Thyroid gland (tissue), 4 donors: ENCODE results near the gene MTG2. TPM values are rescaled to one million over a fixed set of nuclear protein-coding genes. Genes with fewer than 3 reads are reported as not detected.

ENCODE experiments used
- DNase-seq, 2 donors: peaks; one replicate each; pipeline ENCODE4 v3.0.0-alpha.2; 2019
- H3K27ac ChIP-seq, 3 donors: fragments of 200-600 bp; sonication (generic); 1 replicate in 2 of 3; 2 replicates in 1 of 3; pipeline ENCODE4 v1.5.1; 2016 to 2019; ENCODE audit warnings: mild to moderate bottlenecking in 1 of 3, moderate library complexity in 1 of 3
- H3K27me3 ChIP-seq: fragments of 200-600 bp; sonication (generic); one replicate; pipeline ENCODE4 v1.5.1; 2019
- H3K36me3 ChIP-seq, 2 donors: fragments of 200-600 bp; sonication (generic); one replicate each; pipeline ENCODE4 v1.5.1; 2016 to 2019
- H3K4me1 ChIP-seq, 2 donors: fragments of 200-600 bp; sonication (generic); one replicate each; pipeline ENCODE4 v1.5.1; 2017 to 2019
- H3K4me3 ChIP-seq, 3 donors: fragments of 200-600 bp; sonication (generic); replicated peaks in 1 of 3; 1 replicate in 2 of 3; 2 replicates in 1 of 3; pipeline ENCODE4 v1.5.1; 2016; ENCODE audit warnings: mild to moderate bottlenecking in 1 of 3
- H3K9me3 ChIP-seq: fragments of 200-600 bp; sonication (generic); one replicate; pipeline ENCODE4 v1.5.1; 2017
- CTCF ChIP-seq, 6 experiments: fragments of 200-600 bp in 3 of 6; fragments of 450-650 bp in 3 of 6; sonication (generic) in 3 of 6; IDR thresholded peaks; one replicate each; pipeline ENCODE4 v1.5.1; 2016 to 2019; ENCODE audit warnings: antibody characterized with exemption in 6 of 6, mild to moderate bottlenecking in 2 of 6, inconsistent platforms in 1 of 6, moderate library complexity in 1 of 6
- POLR2A ChIP-seq, 2 donors: fragments of 450-650 bp; IDR thresholded peaks; one replicate each; pipeline ENCODE4 v1.6.1; 2017; ENCODE audit warnings: antibody characterized with exemption in 2 of 2, mild to moderate bottlenecking in 2 of 2, moderate library complexity in 1 of 2
- WGBS, 2 donors: methylation state at CpG; one replicate each; pipeline ENCODE4 v1.1.5; 2017; 5-methylcytosine and 5-hydroxymethylcytosine counted together
- intact Hi-C: fragments of 100-400 bp; cut with DNase I; formaldehyde crosslinking; loops from one replicate; pipeline ENCODE4 v1.15.1; 2023
- total RNA-seq, 4 donors: library from RNA; depleted of rRNA; stranded (reverse); fragments of >200 nt; gene quantifications; one replicate each; pipeline ENCODE4 v1.2.3, GENCODE V29; 2016

The MTG2 gene
- total RNA-seq, 4 donors from 2014 or later = 21.6 to 38.2 (median 33.4) TPM

- DNase-seq = no peak
- intact Hi-C loops = loop anchor here (5.0 kb wide), 1 partner anchor 168 kb away; the partner anchor contains the start of gene CABLES2
Measured at GRCh38 chr20:62239278-62239879, 56.6 kb downstream of the MTG2 start.

GRCh38 chr20:62240020-62240685 is 57.3 kb downstream of the MTG2 start:
- no peak overlapping the region for H3K27ac ChIP-seq
- H3K27me3 ChIP-seq = no peaks in the 10 kb centered on the region
- WGBS, 2 donors = 92% methylated on average over 13 of the region's 13 CpGs
- H3K9me3 ChIP-seq = no peaks in the 10 kb centered on the region
- TF ChIP-seq POLR2A (IDR thresholded peaks at IDR 0.05) = no peak
- TF ChIP-seq CTCF (IDR thresholded peaks at IDR 0.05) = no peak
- intact Hi-C loops = no loop called here
- H3K4me1 ChIP-seq = peaks cover 15 to 16% of the 10 kb centered on the region in 2 donors
- no peaks in the 10 kb centered on the region for H3K36me3 ChIP-seq
- no peak overlapping the region for H3K4me3 ChIP-seq
- DNase-seq = no peak

More at GRCh38 chr20:62239278-62239879, 56.6 kb downstream of the MTG2 start:
- 34 to 42% methylated on average over 21 to 22 of the region's 23 CpGs for WGBS, 2 donors
- no peaks in the 10 kb centered on the region for H3K9me3 ChIP-seq
- TF ChIP-seq CTCF (IDR thresholded peaks at IDR 0.05) (no peak), POLR2A (IDR thresholded peaks at IDR 0.05) (no peak)
- peak overlapping the region; percentile 63 to 81 (median 72) for H3K4me3 ChIP-seq
- peak overlapping the region in 1 of 3 donors; percentile 74 for H3K27ac ChIP-seq
- H3K27me3 ChIP-seq = no peaks in the 10 kb centered on the region
- peaks cover 15 to 16% of the 10 kb centered on the region in 2 donors for H3K4me1 ChIP-seq
- H3K36me3 ChIP-seq = no peaks in the 10 kb centered on the region

- Histone ChIP-seq H3K9me3 (no peaks in the 10 kb centered on the region), H3K27ac (no peak overlapping the region), H3K36me3 (no peaks in the 10 kb centered on the region), H3K4me1 (peaks cover 16% of the 10 kb centered on the region in 2 donors), H3K4me3 (no peak overlapping the region), H3K27me3 (no peaks in the 10 kb centered on the region)
- intact Hi-C loops = no loop called here
- no peak for TF ChIP-seq CTCF (IDR thresholded peaks at IDR 0.05)
- TF ChIP-seq POLR2A (IDR thresholded peaks at IDR 0.05) = no peak
- DNase-seq = no peak
- WGBS, 2 donors = 78 to 89% methylated on average over 10 of the region's 10 CpGs
Measured at GRCh38 chr20:62241506-62241905, 58.7 kb downstream of the MTG2 start.

- 80 to 86% methylated on average over 6 of the region's 6 CpGs for WGBS, 2 donors
- no peak for TF ChIP-seq CTCF (IDR thresholded peaks at IDR 0.05)
- TF ChIP-seq POLR2A (IDR thresholded peaks at IDR 0.05) = no peak
- DNase-seq = no peak
- H3K27me3 ChIP-seq = no peaks in the 10 kb centered on the region
- no peak overlapping the region for H3K4me3 ChIP-seq
- peaks cover 21 to 23% of the 10 kb centered on the region in 2 donors for H3K4me1 ChIP-seq
- H3K36me3 ChIP-seq = no peaks in the 10 kb centered on the region
- no peak overlapping the region for H3K27ac ChIP-seq
- H3K9me3 ChIP-seq = no peaks in the 10 kb centered on the region
- intact Hi-C loops = no loop called here
Measured at GRCh38 chr20:62242176-62242575, 59.3 kb downstream of the MTG2 start.

- H3K4me3 ChIP-seq = no peak overlapping the region
- no peak overlapping the region for H3K27ac ChIP-seq
- TF ChIP-seq POLR2A (IDR thresholded peaks at IDR 0.05) = no peak
- no peak for TF ChIP-seq CTCF (IDR thresholded peaks at IDR 0.05)
- H3K36me3 ChIP-seq = no peaks in the 10 kb centered on the region
- H3K9me3 ChIP-seq = no peaks in the 10 kb centered on the region
- intact Hi-C loops = no loop called here
- H3K4me1 ChIP-seq = peaks cover 21 to 23% of the 10 kb centered on the region in 2 donors
- DNase-seq = no peak
- no peaks in the 10 kb centered on the region for H3K27me3 ChIP-seq
- WGBS, 2 donors = 91 to 95% methylated on average over 9 to 13 of the region's 22 CpGs
Measured at GRCh38 chr20:62243106-62243505, 60.3 kb downstream of the MTG2 start.
